Activated T-helper 17 cell treated with anti-CD3 and anti-CD28 coated beads, Interleukin-2, amount 50 U/mL, for 72 hours (primary cell): ENCODE results near the gene GAGE2A. TPM values are rescaled to one million over a fixed set of nuclear protein-coding genes. Genes with fewer than 3 reads are reported as not detected.
A peak's percentile ranks its signal among the peaks of the same experiment; 100 is the strongest.
"Not testable (repeated sequence)": the region's sequence is repeated elsewhere in the genome, so short reads cannot be mapped to it uniquely, and the experiment has no call there.

Experiments used
- ATAC-seq: fragments of 150-1000 bp; cut with Tn5 transposase; replicated peaks from 2 replicates; pipeline ENCODE4 v1.10.0; 2021; ENCODE audit warnings: mild to moderate bottlenecking, moderate library complexity
- H3K27ac Mint-ChIP-seq: one replicate; pipeline ENCODE4 v1.8.0; 2022; ENCODE audit warnings: mixed read lengths
- H3K27me3 Mint-ChIP-seq: one replicate; pipeline ENCODE4 v1.8.0; 2022; ENCODE audit warnings: mixed read lengths
- H3K36me3 Mint-ChIP-seq: one replicate; pipeline ENCODE4 v1.8.0; 2022; ENCODE audit warnings: low read depth, mild to moderate bottlenecking, mixed read lengths
- H3K4me1 Mint-ChIP-seq: one replicate; pipeline ENCODE4 v1.8.0; 2022; ENCODE audit warnings: mixed read lengths
- H3K4me3 Mint-ChIP-seq: one replicate; pipeline ENCODE4 v1.8.0; 2022; ENCODE audit warnings: mild to moderate bottlenecking, mixed read lengths
- H3K9me3 Mint-ChIP-seq: one replicate; pipeline ENCODE4 v1.8.0; 2022; ENCODE audit warnings: mixed read lengths
- total RNA-seq, 2 donors: library from RNA; stranded (reverse); gene quantifications; one replicate each; pipeline ENCODE4 v1.2.3, GENCODE V29; 2022

GAGE2A gene
- total RNA-seq, result not detected

GRCh38 chrX:49589196-49589595 is at the start of gene GAGE2A:
TSS of gene GAGE2A (plus strand) at chrX:49589496. CDS start at chrX:49590651, 1,155 bp downstream.
- ATAC-seq, H3K9me3 Mint-ChIP-seq, H3K4me1 Mint-ChIP-seq, H3K4me3 Mint-ChIP-seq, H3K27me3 Mint-ChIP-seq, H3K27ac Mint-ChIP-seq, H3K36me3 Mint-ChIP-seq: not testable (repeated sequence)

- H3K27me3 Mint-ChIP-seq, H3K27ac Mint-ChIP-seq, H3K4me3 Mint-ChIP-seq, ATAC-seq, H3K36me3 Mint-ChIP-seq, H3K4me1 Mint-ChIP-seq, H3K9me3 Mint-ChIP-seq: not testable (repeated sequence)
Observed at GRCh38 chrX:49541433-49541832, 47.9 kb upstream of the GAGE2A start, which contains the start of gene GAGE12D. TSS of gene GAGE12D (plus strand) at chrX:49541733. CDS start at chrX:49542888, 1,155 bp downstream.

- H3K27ac Mint-ChIP-seq, ATAC-seq, H3K4me1 Mint-ChIP-seq, H3K27me3 Mint-ChIP-seq, H3K36me3 Mint-ChIP-seq, H3K9me3 Mint-ChIP-seq, H3K4me3 Mint-ChIP-seq: not testable (repeated sequence)
Observed at GRCh38 chrX:49550989-49551388, 38.3 kb upstream of the GAGE2A start, which contains the start of gene GAGE12E. TSS of gene GAGE12E (plus strand) at chrX:49551289. CDS start at chrX:49552444, 1,155 bp downstream.

- H3K36me3 Mint-ChIP-seq, ATAC-seq, H3K4me3 Mint-ChIP-seq, H3K27ac Mint-ChIP-seq, H3K27me3 Mint-ChIP-seq, H3K4me1 Mint-ChIP-seq, H3K9me3 Mint-ChIP-seq: not testable (repeated sequence)
Observed at GRCh38 chrX:49560542-49560941, 28.8 kb upstream of the GAGE2A start, which contains the start of gene GAGE12F. TSS of gene GAGE12F (plus strand) at chrX:49560842. CDS start at chrX:49561997, 1,155 bp downstream.

- H3K36me3 Mint-ChIP-seq, ATAC-seq, H3K9me3 Mint-ChIP-seq, H3K4me1 Mint-ChIP-seq, H3K4me3 Mint-ChIP-seq, H3K27ac Mint-ChIP-seq, H3K27me3 Mint-ChIP-seq: not testable (repeated sequence)
Observed at GRCh38 chrX:49568728-49569127, 20.6 kb upstream of the GAGE2A start.

GRCh38 chrX:49569152-49569551 is 20.1 kb upstream of the GAGE2A start:
- H3K4me3 Mint-ChIP-seq, H3K4me1 Mint-ChIP-seq, H3K27me3 Mint-ChIP-seq, H3K36me3 Mint-ChIP-seq, H3K9me3 Mint-ChIP-seq, ATAC-seq, H3K27ac Mint-ChIP-seq: not testable (repeated sequence)

- H3K36me3 Mint-ChIP-seq, H3K4me1 Mint-ChIP-seq, H3K9me3 Mint-ChIP-seq, H3K27ac Mint-ChIP-seq, H3K4me3 Mint-ChIP-seq, ATAC-seq, H3K27me3 Mint-ChIP-seq: not testable (repeated sequence)
Observed at GRCh38 chrX:49570100-49570499, 19.2 kb upstream of the GAGE2A start, which contains the start of gene GAGE12G. TSS of gene GAGE12G (plus strand) at chrX:49570400. CDS start at chrX:49571555, 1,155 bp downstream.

GRCh38 chrX:49579649-49580048 is 9.6 kb upstream of the GAGE2A start, which contains the start of gene GAGE12H:
TSS of gene GAGE12H (plus strand) at chrX:49579949. CDS start at chrX:49581104, 1,155 bp downstream.
- ATAC-seq, H3K27me3 Mint-ChIP-seq: not testable (repeated sequence)

GRCh38 chrX:49589769-49590478 is 628 bp downstream of the GAGE2A start:
- not testable (repeated sequence) for H3K27me3 Mint-ChIP-seq, H3K4me1 Mint-ChIP-seq, H3K27ac Mint-ChIP-seq, H3K36me3 Mint-ChIP-seq, H3K9me3 Mint-ChIP-seq, H3K4me3 Mint-ChIP-seq, ATAC-seq

More at GRCh38 chrX:49579649-49580048, 9.6 kb upstream of the GAGE2A start, which contains the start of gene GAGE12H:
- H3K9me3 Mint-ChIP-seq, H3K36me3 Mint-ChIP-seq, H3K27ac Mint-ChIP-seq, H3K4me1 Mint-ChIP-seq, H3K4me3 Mint-ChIP-seq: not testable (repeated sequence)

- not testable (repeated sequence) for H3K36me3 Mint-ChIP-seq, H3K4me1 Mint-ChIP-seq, ATAC-seq, H3K9me3 Mint-ChIP-seq, H3K27me3 Mint-ChIP-seq, H3K4me3 Mint-ChIP-seq, H3K27ac Mint-ChIP-seq
Observed at GRCh38 chrX:49590488-49590887, 1.2 kb downstream of the GAGE2A start.

GRCh38 chrX:49598720-49599119 is 9.4 kb downstream of the GAGE2A start, which contains the start of gene GAGE1:
TSS of gene GAGE1 (plus strand) at chrX:49599020. CDS start at chrX:49600175, 1,155 bp downstream.
- H3K4me3 Mint-ChIP-seq, ATAC-seq, H3K36me3 Mint-ChIP-seq, H3K27me3 Mint-ChIP-seq, H3K9me3 Mint-ChIP-seq, H3K4me1 Mint-ChIP-seq, H3K27ac Mint-ChIP-seq: not testable (repeated sequence)

GRCh38 chrX:49610718-49611310 is 21.5 kb downstream of the GAGE2A start:
- no peak overlapping the region for H3K4me3 Mint-ChIP-seq
- no peaks in the 10 kb centered on the region for H3K4me1 Mint-ChIP-seq
- H3K9me3 Mint-ChIP-seq, result no peaks in the 10 kb centered on the region
- no peak for ATAC-seq
- H3K27me3 Mint-ChIP-seq, result no peaks in the 10 kb centered on the region
- no peaks in the 10 kb centered on the region for H3K36me3 Mint-ChIP-seq
- H3K27ac Mint-ChIP-seq, result no peak overlapping the region

GRCh38 chrX:49618574-49618973 is 29.3 kb downstream of the GAGE2A start:
- Mint-ChIP-seq H3K27ac (no peak overlapping the region), H3K9me3 (no peaks in the 10 kb centered on the region), H3K4me3 (no peak overlapping the region), H3K27me3 (no peaks in the 10 kb centered on the region), H3K36me3 (no peaks in the 10 kb centered on the region), H3K4me1 (no peaks in the 10 kb centered on the region)
- no peak for ATAC-seq

GRCh38 chrX:49627086-49627777 is 37.9 kb downstream of the GAGE2A start:
- Mint-ChIP-seq H3K36me3 (no peaks in the 10 kb centered on the region), H3K4me3 (peak overlapping the region; percentile 63), H3K27me3 (no peaks in the 10 kb centered on the region), H3K27ac (no peak overlapping the region), H3K9me3 (no peaks in the 10 kb centered on the region), H3K4me1 (no peaks in the 10 kb centered on the region)
- ATAC-seq, result peak; percentile 69
